H1 (cell line): Measurements from ENCODE around the gene SLC25A11. TPM values are rescaled to one million over a fixed set of nuclear protein-coding genes. Genes with fewer than 3 reads are reported as not detected.

Experiments
- CEBPB ChIP-seq: IDR thresholded peaks from 2 replicates; pipeline ENCODE4 v1.6.1; 2012; ENCODE audit warnings: low read depth, low read length
- CHD1 ChIP-seq: IDR thresholded peaks from 2 replicates; pipeline ENCODE4 v1.6.1; 2012; ENCODE audit warnings: low read depth, low read length, improper control_type of control experiment
- CHD2 ChIP-seq: IDR thresholded peaks from 2 replicates; pipeline ENCODE4 v1.6.1; 2012; ENCODE audit warnings: low read length, improper control_type of control experiment
- EP300 ChIP-seq, 2 experiments: IDR thresholded peaks; 1 replicate in 1 of 2; 2 replicates in 1 of 2; pipeline ENCODE4 v1.6.1; 2011 to 2012; ENCODE audit warnings: low read depth in 2 of 2, low read length in 2 of 2, mild to moderate bottlenecking in 2 of 2, borderline replicate concordance in 1 of 2, inconsistent platforms in 1 of 2, moderate library complexity in 1 of 2
- KDM5A ChIP-seq: fragments of 200-600 bp; IDR thresholded peaks from 2 replicates; pipeline ENCODE4 v1.7.1; 2012; ENCODE audit warnings: mild to moderate bottlenecking, low read length, inconsistent platforms, mixed read lengths
- MAX ChIP-seq: IDR thresholded peaks from 2 replicates; pipeline ENCODE4 v1.6.1; 2012; ENCODE audit warnings: inconsistent platforms
- PHF8 ChIP-seq: fragments of 200-600 bp; sonication (generic); conservative IDR thresholded peaks from 2 replicates; pipeline ENCODE4 v1.7.1; 2012; ENCODE audit warnings: low read depth, mild to moderate bottlenecking, inconsistent platforms, low read length, moderate library complexity
- RFX5 ChIP-seq: IDR thresholded peaks from 2 replicates; pipeline ENCODE4 v1.6.1; 2011; ENCODE audit warnings: low read depth, low read length, improper control_type of control experiment, borderline replicate concordance
- RXRA ChIP-seq: IDR thresholded peaks from 2 replicates; pipeline ENCODE4 v1.6.1; 2011; ENCODE audit warnings: low read depth, mild to moderate bottlenecking, low read length, moderate library complexity; ENCODE audit not compliant: insufficient read depth
- SIRT6 ChIP-seq: IDR thresholded peaks from one replicate; pipeline ENCODE4 v1.7.1; 2012; ENCODE audit warnings: low read length, inconsistent platforms
- TAF1 ChIP-seq: IDR thresholded peaks from 2 replicates; pipeline ENCODE4 v1.6.1; 2011; ENCODE audit warnings: mild to moderate bottlenecking, low read depth, low read length
- YY1 ChIP-seq: IDR thresholded peaks from 2 replicates; pipeline ENCODE4 v1.6.1; 2011; ENCODE audit warnings: low read depth, mild to moderate bottlenecking, low read length
- polyA plus RNA-seq, 7 experiments: library from polyadenylated mRNA; depleted of rRNA in 3 of 7; stranded (reverse) in 5 of 7; unstranded in 2 of 7; fragments of >200 nt in 5 of 7; fragments of 200-250 nt in 2 of 7; gene quantifications; 1 replicate in 5 of 7; 2 replicates in 1 of 7; 4 replicates in 1 of 7; pipeline versions ENCODE4 v1.2.1 to v1.2.3, GENCODE V29; 2011 to 2013; ENCODE audit warnings: missing spikeins in 2 of 7, mixed read lengths in 2 of 7
- total RNA-seq: library from RNA; stranded (reverse); fragmentation: NEBNext Ultra II Directional; extraction: Animal tissue kit (Norgen Biotek cat#: 25700); gene quantifications from 2 replicates; pipeline ENCODE4 v1.2.1, GENCODE V29; 2021
- TF ChIP-seq, protein P1 (sequence below): IDR thresholded peaks from 2 replicates; pipeline ENCODE4 v1.6.1; 2011; ENCODE audit warnings: low read length, improper control_type of control experiment

The SLC25A11 gene
- total and polyA plus RNA-seq, 2 of the 8 experiments (the other 6 are each of a cell fraction or from before 2014, with no cell fraction given): 55.9 to 97.0 TPM

GRCh38 chr17:4939796-4940554 lies at the start of gene SLC25A11, which contains the start of gene RNF167 (continued):
- TF ChIP-seq CEBPB (no peak), YY1 (0 out of 2 replicates have a peak, but pooled peaks have one; percentile 68), PHF8 (peak; percentile 84), RXRA (no peak), SIRT6 (no peak), RFX5 (no peak), CHD2 (peak; percentile 100), CHD1 (no peak), TAF1 (peak; percentile 70), EP300 (IDR thresholded peaks at IDR 0.05; ENCODE audit: borderline replicate concordance in 1 of 2, low read depth in 2 of 2, low read length in 2 of 2) (no peak), MAX (peak; percentile 52), KDM5A (no peak; the same call in 1 of the 2 replicates)
- TF ChIP-seq, protein P1, sequence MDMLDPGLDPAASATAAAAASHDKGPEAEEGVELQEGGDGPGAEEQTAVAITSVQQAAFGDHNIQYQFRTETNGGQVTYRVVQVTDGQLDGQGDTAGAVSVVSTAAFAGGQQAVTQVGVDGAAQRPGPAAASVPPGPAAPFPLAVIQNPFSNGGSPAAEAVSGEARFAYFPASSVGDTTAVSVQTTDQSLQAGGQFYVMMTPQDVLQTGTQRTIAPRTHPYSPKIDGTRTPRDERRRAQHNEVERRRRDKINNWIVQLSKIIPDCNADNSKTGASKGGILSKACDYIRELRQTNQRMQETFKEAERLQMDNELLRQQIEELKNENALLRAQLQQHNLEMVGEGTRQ: no peak
